GM12878 (cell line): Measurements from ENCODE around the gene KLHL1. TPM values are rescaled to one million over a fixed set of nuclear protein-coding genes. Genes with fewer than 3 reads are reported as not detected.

Experiments
- ATAC-seq: fragments of 200-7000 bp; cut with Tn5 transposase; 3 replicates; pipeline ENCODE4 v1.9.1; 2020; ENCODE audit warnings: mild to moderate bottlenecking, moderate library complexity
- BruUV-seq: library from RNA; stranded (reverse); fragments of 400-500 nt; replicated peaks from 2 replicates; lab custom pipeline; 2021; lab: Mats Ljungman, UMichigan
- CTCF ChIA-PET: fragments of 300-600 bp; sonication (Branson Sonifier 250); formaldehyde crosslinking; extraction: SDS; loops from one replicate; lab custom pipeline; 2021; ENCODE audit warnings: inconsistent platforms; lab: Yijun Ruan, JAX
- POLR2A ChIA-PET: fragments of 350-600 bp; formaldehyde crosslinking; extraction: SDS; loops from one replicate; lab custom pipeline; 2021; ENCODE audit warnings: inconsistent platforms; lab: Charles Lee
- RAD21 ChIA-PET: fragments of 300-600 bp; sonication (Branson Sonifier 250); formaldehyde crosslinking; loops from one replicate; lab custom pipeline; 2023; ENCODE audit warnings: antibody characterized with exemption; ENCODE audit not compliant: unreplicated experiment; lab: Charles Lee
- SMC1A ChIA-PET: fragments of 300-600 bp; sonication (Branson Sonifier 250); formaldehyde crosslinking; loops from one replicate; lab custom pipeline; 2023; ENCODE audit not compliant: unreplicated experiment, uncharacterized antibody; lab: Charles Lee
- DNase-seq: peaks from one replicate; pipeline ENCODE4 v3.0.0-alpha.2; 2011; ENCODE audit warnings: low read depth, low spot score
- FAIRE-seq: peaks from 3 replicates; lab custom pipeline; 2011; peaks lifted over from hg19 to GRCh38; lab: Jason Lieb, UNC
- H2AFZ ChIP-seq: 2 replicates; pipeline ENCODE4 v1.6.0; 2011; ENCODE audit warnings: low read depth, low read length, control low read depth; ENCODE audit not compliant: control insufficient read depth
- H3K27ac ChIP-seq: 2 replicates; pipeline ENCODE4 v1.5.1; 2011; ENCODE audit warnings: control low read depth; ENCODE audit not compliant: control insufficient read depth, insufficient read depth
- H3K27me3 ChIP-seq, 2 experiments: replicated peaks in 1 of 2; 2 replicates each; pipeline versions ENCODE4 v1.6.0 to v1.6.1; 2011; ENCODE audit warnings: low read length in 1 of 2; ENCODE audit not compliant: control insufficient read depth in 2 of 2, insufficient read depth in 2 of 2
- H3K36me3 ChIP-seq, 2 experiments: 2 replicates each; pipeline ENCODE4 v1.5.1; 2011; ENCODE audit warnings: low read length in 1 of 2; ENCODE audit not compliant: control insufficient read depth in 2 of 2, insufficient read depth in 2 of 2
- H3K4me1 ChIP-seq: 2 replicates; pipeline ENCODE4 v1.6.1; 2011; ENCODE audit warnings: mild to moderate bottlenecking, low read length, moderate library complexity, mixed read lengths; ENCODE audit not compliant: control insufficient read depth, insufficient read depth
- H3K4me2 ChIP-seq: 2 replicates; pipeline ENCODE4 v1.6.0; 2011; ENCODE audit warnings: control low read depth; ENCODE audit not compliant: control insufficient read depth, insufficient read depth
- H3K4me3 ChIP-seq: fragments of 200-600 bp; sonication (generic); 2 replicates; pipeline ENCODE4 v1.5.1; 2016
- H3K79me2 ChIP-seq: 2 replicates; pipeline ENCODE4 v1.6.0; 2011; ENCODE audit warnings: low read length; ENCODE audit not compliant: control insufficient read depth, insufficient read depth
- H3K9ac ChIP-seq: 2 replicates; pipeline ENCODE4 v1.8.0; 2011; ENCODE audit warnings: low read length, control low read depth, mixed read lengths; ENCODE audit not compliant: control insufficient read depth, insufficient read depth
- H3K9me3 ChIP-seq: replicated peaks from 3 replicates; pipeline ENCODE4 v1.5.1; 2011; ENCODE audit warnings: mild to moderate bottlenecking, low read length; ENCODE audit not compliant: control insufficient read depth, insufficient read depth
- H4K20me1 ChIP-seq: 2 replicates; pipeline ENCODE4 v1.6.0; 2011; ENCODE audit not compliant: control insufficient read depth, insufficient read depth
- EED ChIP-seq: sonication (generic); IDR thresholded peaks from 2 replicates; pipeline ENCODE4 v1.6.1; 2016; ENCODE audit warnings: antibody characterized with exemption, low read depth
- HDAC6 ChIP-seq: fragments of 200-600 bp; sonication (generic); IDR thresholded peaks from one replicate; pipeline ENCODE4 v1.8.0; 2017; ENCODE audit warnings: antibody characterized with exemption; ENCODE audit not compliant: unreplicated experiment
- JUND ChIP-seq: IDR thresholded peaks from 2 replicates; pipeline ENCODE4 v1.6.1; 2012; ENCODE audit warnings: low read depth, mild to moderate bottlenecking, low read length, improper control_type of control experiment, moderate library complexity
- NR2C2 ChIP-seq: IDR thresholded peaks from 2 replicates; pipeline ENCODE4 v1.6.1; 2011; ENCODE audit warnings: borderline replicate concordance, low read depth; ENCODE audit not compliant: control insufficient read depth, insufficient read length
- POLR2AphosphoS2 ChIP-seq: IDR thresholded peaks from 2 replicates; pipeline ENCODE4 v1.6.1; 2011; ENCODE audit warnings: low read depth, mild to moderate bottlenecking, low read length, improper control_type of control experiment, moderate library complexity
- SUPT20H ChIP-seq: IDR thresholded peaks from 2 replicates; pipeline ENCODE4 v1.6.1; 2011; ENCODE audit warnings: low read depth, mild to moderate bottlenecking, low read length, moderate library complexity, borderline replicate concordance; ENCODE audit not compliant: control insufficient read depth
- WGBS: methylation state at CpG from one replicate; pipeline ENCODE4 v1.1.6; 2016; ENCODE audit warnings: low lambda C conversion rate; ENCODE audit not compliant: insufficient replicate concordance, insufficient coverage; ENCODE audit errors: missing lambda C conversion rate; 5-methylcytosine and 5-hydroxymethylcytosine counted together
- in situ Hi-C: fragments of 300-500 bp; cut with MboI; formaldehyde crosslinking; loops from 9 replicates; pipeline ENCODE4 v1.14.3; 2018; ENCODE audit warnings: mixed read lengths
- intact Hi-C: fragments of 100-400 bp; cut with micrococcal nuclease; formaldehyde crosslinking; loops from one replicate; pipeline ENCODE4 v1.14.2; 2022; ENCODE audit not compliant: unreplicated experiment
- polyA plus RNA-seq, 11 experiments: library from polyadenylated mRNA; depleted of rRNA in 4 of 11; unstranded in 6 of 11; stranded (reverse) in 5 of 11; fragments of >200 nt; fragmentation: Nextera tagmentation in 4 of 11; fragmentation: Illumina TruSeq in 1 of 11; extraction: Ambion mirVana in 4 of 11; extraction: Trizol in 1 of 11; gene quantifications; 1 replicate in 1 of 11; 2 replicates in 10 of 11; pipeline versions ENCODE4 v1.2.1 to v1.2.3, GENCODE V29; 2011 to 2016; ENCODE audit warnings: inconsistent platforms in 2 of 11, missing spikeins in 2 of 11, low read depth in 1 of 11
- total RNA-seq, 4 experiments: library from RNA; depleted of rRNA in 3 of 4; stranded (reverse); fragments of >200 nt in 3 of 4; fragmentation: Illumina TruSeq in 1 of 4; extraction: Trizol in 1 of 4; gene quantifications; 2 replicates each; pipeline versions ENCODE4 v1.2.1 to v1.2.3, GENCODE V29; 2013 to 2021
- TF ChIP-seq, protein P1 (sequence below): fragments of 450-650 bp; IDR thresholded peaks from 2 replicates; pipeline ENCODE4 v1.6.1; 2014; ENCODE audit warnings: mild to moderate bottlenecking

KLHL1 gene
- total and polyA plus RNA-seq, 10 of the 15 experiments (the other 5 are each of a cell fraction or from before 2014, with no cell fraction given) = 0.02 to 0.13 (median 0.05) TPM; not detected in 2

DNA sequence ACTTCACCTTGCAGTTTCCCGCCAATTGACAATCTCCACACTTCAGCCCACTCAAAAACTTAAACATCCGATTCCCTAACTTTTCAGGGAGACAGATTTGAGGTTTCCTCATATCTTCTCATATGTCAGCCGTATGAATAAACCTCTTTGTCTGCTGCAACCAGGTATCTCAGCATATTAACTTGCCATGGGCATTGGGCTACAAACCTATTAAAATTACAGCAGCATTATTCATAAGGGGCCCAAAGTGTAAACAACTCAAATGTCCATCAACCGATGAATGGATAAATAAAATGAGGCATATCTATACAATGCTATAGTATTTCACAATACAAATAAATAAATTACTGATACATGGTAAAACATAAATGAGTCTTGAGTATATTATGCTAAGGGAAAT is 180.0 kb downstream of the KLHL1 start:
- intact Hi-C loops (no loop called here), in situ Hi-C loops (no loop called here)
- no TSS peak for BruUV-seq
- no peak for DNase-seq
- H2AFZ ChIP-seq = no peak overlapping the region
- TF ChIP-seq HDAC6 (no peak), POLR2AphosphoS2 (no peak), JUND (no peak), NR2C2 (no peak), EED (no peak), SUPT20H (no peak)
- TF ChIP-seq, protein P1, sequence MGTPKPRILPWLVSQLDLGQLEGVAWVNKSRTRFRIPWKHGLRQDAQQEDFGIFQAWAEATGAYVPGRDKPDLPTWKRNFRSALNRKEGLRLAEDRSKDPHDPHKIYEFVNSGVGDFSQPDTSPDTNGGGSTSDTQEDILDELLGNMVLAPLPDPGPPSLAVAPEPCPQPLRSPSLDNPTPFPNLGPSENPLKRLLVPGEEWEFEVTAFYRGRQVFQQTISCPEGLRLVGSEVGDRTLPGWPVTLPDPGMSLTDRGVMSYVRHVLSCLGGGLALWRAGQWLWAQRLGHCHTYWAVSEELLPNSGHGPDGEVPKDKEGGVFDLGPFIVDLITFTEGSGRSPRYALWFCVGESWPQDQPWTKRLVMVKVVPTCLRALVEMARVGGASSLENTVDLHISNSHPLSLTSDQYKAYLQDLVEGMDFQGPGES = no peak
- H3K9me3 ChIP-seq = no peaks in the 10 kb centered on the region
- RAD21 ChIA-PET = no interaction called here
- FAIRE-seq = no peak
- no peaks in the 10 kb centered on the region for H3K36me3 ChIP-seq
- no peak overlapping the region for H3K4me3 ChIP-seq
- H3K27ac ChIP-seq = no peak overlapping the region
- POLR2A ChIA-PET = interaction anchor here (0.6 kb wide), 1 partner anchor 400 kb away, joined by 7 read pairs; no protein-coding TSS in a partner anchor
- SMC1A ChIA-PET = interaction anchor here (1.1 kb wide), 1 partner anchor 10 kb away, joined by 4 read pairs; no protein-coding TSS in a partner anchor
- no peaks in the 10 kb centered on the region for H4K20me1 ChIP-seq
- CTCF ChIA-PET = no interaction called here
- 0 out of 4 replicates have a peak, but pooled peaks cover 0 to 1% of the 10 kb centered on the region in 2 experiments for H3K27me3 ChIP-seq
- H3K4me1 ChIP-seq = no peaks in the 10 kb centered on the region
- H3K9ac ChIP-seq = no peak overlapping the region
- H3K79me2 ChIP-seq = no peaks in the 10 kb centered on the region
- 9% methylated on average over 4 of the region's 4 CpGs for WGBS
- H3K4me2 ChIP-seq = no peak overlapping the region
- ATAC-seq = no peak
